ENCODE measurements around the gene BMP8A. TPM values are rescaled to one million over a fixed set of nuclear protein-coding genes. Genes with fewer than 3 reads are reported as not detected.

The BMP8A gene
- total RNA-seq, 2 experiments from 2014 or later = 0.22 to 0.36 TPM

- intact Hi-C loops (cut with micrococcal nuclease) = no loop called here
- Mint-ChIP-seq H3K27ac (no peak overlapping the region), H3K27me3 (no peaks in the 10 kb centered on the region), H3K9me3 (no peaks in the 10 kb centered on the region), H3K4me1 (ENCODE audit: low read depth) (no peaks in the 10 kb centered on the region), H3K4me3 (no peak overlapping the region), H3K36me3 (ENCODE audit: low read depth) (peaks cover 56% of the 10 kb centered on the region)
- DNase-seq (no peak), ATAC-seq (no peak)
- POLR2A ChIA-PET = no interaction called here
- CTCF ChIA-PET = no interaction called here
- no peak for TF ChIP-seq CTCF (IDR thresholded peaks at IDR 0.05)
Observed at GRCh38 chr1:39450956-39451606, 40.4 kb upstream of the BMP8A start.

- CTCF ChIA-PET = no interaction called here
Observed at GRCh38 chr1:39452081-39452480, 39.4 kb upstream of the BMP8A start.

GRCh38 chr1:39452540-39452939 is 38.9 kb upstream of the BMP8A start:
- TF ChIP-seq CTCF (IDR thresholded peaks at IDR 0.05) = no peak
- H3K4me3 Mint-ChIP-seq = no peak overlapping the region
- ATAC-seq (peak; percentile 47), DNase-seq (peak; percentile 13)
- H3K36me3 Mint-ChIP-seq (ENCODE audit: low read depth) = peaks cover 60% of the 10 kb centered on the region
- no peaks in the 10 kb centered on the region for H3K4me1 Mint-ChIP-seq (ENCODE audit: low read depth)
- peak overlapping the region; percentile 18 for H3K27ac Mint-ChIP-seq
- POLR2A ChIA-PET = no interaction called here
- CTCF ChIA-PET = no interaction called here
- no peaks in the 10 kb centered on the region for H3K27me3 Mint-ChIP-seq
- intact Hi-C loops (cut with micrococcal nuclease) = no loop called here
- H3K9me3 Mint-ChIP-seq = no peaks in the 10 kb centered on the region

More at GRCh38 chr1:39452081-39452480, 39.4 kb upstream of the BMP8A start:
- H3K27ac Mint-ChIP-seq = no peak overlapping the region
- no peaks in the 10 kb centered on the region for H3K4me1 Mint-ChIP-seq (ENCODE audit: low read depth)
- H3K36me3 Mint-ChIP-seq (ENCODE audit: low read depth) = peaks cover 60% of the 10 kb centered on the region
- H3K9me3 Mint-ChIP-seq = no peaks in the 10 kb centered on the region
- DNase-seq (no peak), ATAC-seq (no peak)
- no peaks in the 10 kb centered on the region for H3K27me3 Mint-ChIP-seq
- H3K4me3 Mint-ChIP-seq = no peak overlapping the region
- intact Hi-C loops (cut with micrococcal nuclease) = no loop called here
- POLR2A ChIA-PET = no interaction called here
- TF ChIP-seq CTCF (IDR thresholded peaks at IDR 0.05) = no peak

GRCh38 chr1:39453603-39454002 is 37.8 kb upstream of the BMP8A start:
- intact Hi-C loops (cut with micrococcal nuclease) = no loop called here

More at GRCh38 chr1:39453603-39454002, 37.8 kb upstream of the BMP8A start:
- no peak overlapping the region for H3K27ac Mint-ChIP-seq
- peaks cover 54% of the 10 kb centered on the region for H3K36me3 Mint-ChIP-seq (ENCODE audit: low read depth)
- DNase-seq = no peak
- CTCF ChIA-PET = no interaction called here
- ATAC-seq = no peak
- H3K9me3 Mint-ChIP-seq = no peaks in the 10 kb centered on the region
- no peak for TF ChIP-seq CTCF (IDR thresholded peaks at IDR 0.05)
- POLR2A ChIA-PET = no interaction called here
- H3K4me3 Mint-ChIP-seq = no peak overlapping the region
- no peaks in the 10 kb centered on the region for H3K4me1 Mint-ChIP-seq (ENCODE audit: low read depth)
- H3K27me3 Mint-ChIP-seq = no peaks in the 10 kb centered on the region

Measured in activated CD8-positive, alpha-beta T cell treated with anti-CD3 and anti-CD28 coated beads for 36 hours (primary cell).